Measurements from ENCODE around the gene DMRTB1. TPM values are rescaled to one million over a fixed set of nuclear protein-coding genes. Genes with fewer than 3 reads are reported as not detected.

Gene DMRTB1
- polyA plus RNA-seq, 3 donors = not detected

DNA sequence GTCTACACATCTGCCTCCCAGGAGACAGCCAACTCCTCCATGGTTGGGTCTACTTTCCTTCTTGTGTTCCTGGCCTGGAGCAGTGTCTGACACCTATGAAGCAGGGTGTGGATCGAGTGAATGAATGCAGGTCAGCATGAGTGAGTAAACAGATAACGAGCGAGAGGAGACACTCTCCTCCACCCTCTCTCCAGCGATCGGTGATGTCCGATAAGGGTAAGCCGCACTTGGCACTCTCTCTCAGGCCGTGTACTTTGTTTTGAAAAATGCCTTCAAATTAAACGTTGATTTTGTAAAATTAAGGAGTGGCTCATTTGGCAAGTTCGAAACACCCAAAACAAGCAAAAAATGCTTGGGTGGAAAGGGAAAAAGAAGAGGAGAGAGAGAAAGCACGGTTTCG, 43.8 kb upstream of the DMRTB1 start:
- Mint-ChIP-seq H3K4me1 (peaks cover 3% of the 10 kb centered on the region), H3K27me3 (ENCODE audit: low read depth in 3 of 3) (peaks cover 0 to 7% (median 6%) of the 10 kb centered on the region in 3 donors), H3K4me3 (no peak overlapping the region), H3K27ac (no peak overlapping the region), H3K36me3 (no peaks in the 10 kb centered on the region), H3K9me3 (peaks cover 0 to 2% (median 0%) of the 10 kb centered on the region in 7 donors)
- Histone ChIP-seq H3K4me1 (ENCODE audit: control insufficient read depth in 1 of 2, insufficient read depth in 2 of 2, low read length in 2 of 2) (no peaks in the 10 kb centered on the region), H3K79me2 (ENCODE audit: insufficient read depth, low read length) (no peaks in the 10 kb centered on the region), H3K27me3 (ENCODE audit: control insufficient read depth in 2 of 2, insufficient read depth in 2 of 2, low read length in 2 of 2) (no peaks in the 10 kb centered on the region), H3K9me3 (replicated peaks in 1 of 2; ENCODE audit: control insufficient read depth in 1 of 2, insufficient read depth in 1 of 2, low read length in 2 of 2) (no peaks in the 10 kb centered on the region), H2AFZ (ENCODE audit: insufficient read depth, low read depth, low read length, poor library complexity, severe bottlenecking) (no peak overlapping the region), H3K27ac (ENCODE audit: low read depth in 1 of 2, low read length in 2 of 2) (no peak overlapping the region), H4K20me1 (ENCODE audit: insufficient read depth, low read length) (no peaks in the 10 kb centered on the region), H3K4me2 (replicated peaks; ENCODE audit: extremely low read depth, low read length, poor library complexity, severe bottlenecking) (no peak overlapping the region), H3K4me3 (replicated peaks in 1 of 3; ENCODE audit: low read depth in 2 of 3, low read length in 3 of 3) (no peak overlapping the region), H3K9ac (ENCODE audit: insufficient read depth, low read length, poor library complexity, severe bottlenecking) (no peak overlapping the region), H3K36me3 (replicated peaks in 1 of 2; ENCODE audit: control insufficient read depth in 1 of 2, insufficient read depth in 2 of 2, low read length in 2 of 2) (no peaks in the 10 kb centered on the region)
- no peak for DNase-seq
- intact Hi-C loops (cut with micrococcal nuclease) = no loop called here
- 100% methylated on average over 5 of the region's 12 CpGs for WGBS (ENCODE audit: insufficient coverage)
- TF ChIP-seq, protein P1, sequence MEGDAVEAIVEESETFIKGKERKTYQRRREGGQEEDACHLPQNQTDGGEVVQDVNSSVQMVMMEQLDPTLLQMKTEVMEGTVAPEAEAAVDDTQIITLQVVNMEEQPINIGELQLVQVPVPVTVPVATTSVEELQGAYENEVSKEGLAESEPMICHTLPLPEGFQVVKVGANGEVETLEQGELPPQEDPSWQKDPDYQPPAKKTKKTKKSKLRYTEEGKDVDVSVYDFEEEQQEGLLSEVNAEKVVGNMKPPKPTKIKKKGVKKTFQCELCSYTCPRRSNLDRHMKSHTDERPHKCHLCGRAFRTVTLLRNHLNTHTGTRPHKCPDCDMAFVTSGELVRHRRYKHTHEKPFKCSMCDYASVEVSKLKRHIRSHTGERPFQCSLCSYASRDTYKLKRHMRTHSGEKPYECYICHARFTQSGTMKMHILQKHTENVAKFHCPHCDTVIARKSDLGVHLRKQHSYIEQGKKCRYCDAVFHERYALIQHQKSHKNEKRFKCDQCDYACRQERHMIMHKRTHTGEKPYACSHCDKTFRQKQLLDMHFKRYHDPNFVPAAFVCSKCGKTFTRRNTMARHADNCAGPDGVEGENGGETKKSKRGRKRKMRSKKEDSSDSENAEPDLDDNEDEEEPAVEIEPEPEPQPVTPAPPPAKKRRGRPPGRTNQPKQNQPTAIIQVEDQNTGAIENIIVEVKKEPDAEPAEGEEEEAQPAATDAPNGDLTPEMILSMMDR (IDR thresholded peaks at IDR 0.05) = no peak

DNA sequence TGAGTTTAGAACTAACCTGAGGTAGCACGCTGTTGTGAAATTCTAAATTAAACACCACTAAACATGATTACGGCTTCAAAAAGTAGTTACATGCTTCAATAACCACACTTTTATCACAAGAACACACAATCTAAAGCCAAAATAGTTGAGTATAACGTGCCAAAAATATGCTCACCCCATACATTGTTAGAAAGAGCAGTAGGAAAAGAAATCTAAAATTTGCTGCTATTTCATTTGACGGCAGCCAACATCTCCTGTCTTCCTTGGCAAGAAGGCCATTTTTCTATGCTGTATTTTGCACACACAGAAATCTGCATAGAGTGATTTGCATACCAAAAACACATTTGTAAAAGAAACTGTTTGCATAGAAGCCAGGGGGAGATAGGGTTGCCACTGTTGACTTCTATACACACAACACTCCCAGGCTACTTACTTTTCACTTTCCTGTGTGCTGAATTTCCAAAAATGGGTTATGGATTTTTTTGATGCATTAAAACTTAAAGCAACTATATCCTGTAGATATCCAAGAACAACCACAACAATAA, 42.9 kb upstream of the DMRTB1 start:
- Histone ChIP-seq H3K27ac (ENCODE audit: low read depth in 1 of 2, low read length in 2 of 2) (no peak overlapping the region), H3K4me1 (ENCODE audit: control insufficient read depth in 1 of 2, insufficient read depth in 2 of 2, low read length in 2 of 2) (no peaks in the 10 kb centered on the region), H3K4me3 (replicated peaks in 1 of 3; ENCODE audit: low read depth in 2 of 3, low read length in 3 of 3) (no peak overlapping the region), H3K9ac (ENCODE audit: insufficient read depth, low read length, poor library complexity, severe bottlenecking) (no peak overlapping the region), H3K27me3 (ENCODE audit: control insufficient read depth in 2 of 2, insufficient read depth in 2 of 2, low read length in 2 of 2) (peaks cover 0 to 2% of the 10 kb centered on the region in 2 donors), H3K36me3 (replicated peaks in 1 of 2; ENCODE audit: control insufficient read depth in 1 of 2, insufficient read depth in 2 of 2, low read length in 2 of 2) (no peaks in the 10 kb centered on the region), H3K79me2 (ENCODE audit: insufficient read depth, low read length) (no peaks in the 10 kb centered on the region), H4K20me1 (ENCODE audit: insufficient read depth, low read length) (no peaks in the 10 kb centered on the region), H3K4me2 (replicated peaks; ENCODE audit: extremely low read depth, low read length, poor library complexity, severe bottlenecking) (no peak overlapping the region), H2AFZ (ENCODE audit: insufficient read depth, low read depth, low read length, poor library complexity, severe bottlenecking) (no peak overlapping the region), H3K9me3 (replicated peaks in 1 of 2; ENCODE audit: control insufficient read depth in 1 of 2, insufficient read depth in 1 of 2, low read length in 2 of 2) (no peaks in the 10 kb centered on the region)
- Mint-ChIP-seq H3K27me3 (ENCODE audit: low read depth in 3 of 3) (peaks cover 1 to 10% (median 6%) of the 10 kb centered on the region in 3 donors), H3K27ac (no peak overlapping the region), H3K36me3 (no peaks in the 10 kb centered on the region), H3K9me3 (peaks cover 0 to 3% (median 0%) of the 10 kb centered on the region in 7 donors), H3K4me3 (no peak overlapping the region), H3K4me1 (peaks cover 3% of the 10 kb centered on the region)
- TF ChIP-seq, protein P1 (IDR thresholded peaks at IDR 0.05) = no peak
- intact Hi-C loops (cut with micrococcal nuclease) = no loop called here
- no peak for DNase-seq
- WGBS (ENCODE audit: insufficient coverage) = 80% methylated on average over 2 of the region's 4 CpGs
